ENCODE data around the gene VPS36. TPM values are rescaled to one million over a fixed set of nuclear protein-coding genes. Genes with fewer than 3 reads are reported as not detected.
"Not testable (repeated sequence)": the region's sequence is repeated elsewhere in the genome, so short reads cannot be mapped to it uniquely, and the experiment has no call there.

The VPS36 gene, protein sequence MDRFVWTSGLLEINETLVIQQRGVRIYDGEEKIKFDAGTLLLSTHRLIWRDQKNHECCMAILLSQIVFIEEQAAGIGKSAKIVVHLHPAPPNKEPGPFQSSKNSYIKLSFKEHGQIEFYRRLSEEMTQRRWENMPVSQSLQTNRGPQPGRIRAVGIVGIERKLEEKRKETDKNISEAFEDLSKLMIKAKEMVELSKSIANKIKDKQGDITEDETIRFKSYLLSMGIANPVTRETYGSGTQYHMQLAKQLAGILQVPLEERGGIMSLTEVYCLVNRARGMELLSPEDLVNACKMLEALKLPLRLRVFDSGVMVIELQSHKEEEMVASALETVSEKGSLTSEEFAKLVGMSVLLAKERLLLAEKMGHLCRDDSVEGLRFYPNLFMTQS
- total RNA-seq, result 10 to 100 TPM; 35.3 to 44.6 TPM

DNA sequence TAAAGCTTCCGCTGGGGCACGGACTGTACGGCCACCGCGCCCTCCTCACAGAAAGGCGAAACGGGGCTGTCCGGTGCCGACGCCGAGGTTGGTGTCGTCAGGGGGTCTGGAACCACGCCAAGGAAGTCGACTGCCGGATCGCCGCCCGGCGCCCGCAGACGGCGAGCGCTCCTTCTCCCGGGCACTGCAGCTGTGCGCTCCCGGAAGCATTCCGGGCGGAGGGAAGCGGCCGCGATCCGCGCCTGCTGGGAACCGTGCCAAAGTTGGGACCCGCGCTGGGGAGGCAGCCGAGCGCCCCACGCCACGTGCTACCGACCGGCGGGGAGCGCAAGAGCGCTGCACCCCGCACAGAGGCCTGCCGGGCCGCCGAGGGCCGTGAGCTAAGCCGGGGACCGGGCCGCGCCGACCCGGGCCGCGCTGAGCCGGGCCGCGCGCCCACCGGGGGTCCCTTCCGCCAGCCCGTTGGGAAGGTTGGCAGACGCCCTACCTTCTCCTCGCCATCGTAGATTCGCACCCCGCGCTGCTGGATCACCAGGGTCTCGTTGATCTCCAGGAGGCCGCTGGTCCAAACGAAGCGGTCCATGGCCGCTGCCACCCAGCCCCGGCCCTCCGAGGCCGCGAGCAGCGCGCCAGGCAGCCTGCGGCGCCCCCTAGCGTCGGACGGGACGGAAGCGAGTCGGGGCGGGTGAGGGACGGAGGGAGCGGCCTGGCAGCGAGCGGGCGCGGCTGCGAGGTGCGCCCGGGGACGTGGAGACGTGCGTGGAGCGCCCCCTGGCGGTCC, at the start of gene VPS36:
Gene VPS36, minus strand, starts transcription at position 623 of the 781 bp plus-strand sequence. Its CDS starts 40 bp downstream, at position 583.
- DNase-seq, result peak; percentile 96 to 99 (median 96)
- H3K4me3 ChIP-seq, result peak within 1 kb of the TSS; percentile 48 to 80
- ATAC-seq, result peak; percentile 91
- 0% methylated on average over 92 of the region's 105 CpGs; no CpG with 5 or more reads in 1 of the 2 donors for WGBS, 2 donors
- intact Hi-C loops (cut with DNase I), result no loop called here
- peak within 1 kb of the TSS; percentile 92 to 97 (median 96) for H3K27ac ChIP-seq
- H3K36me3 ChIP-seq (replicated peaks in 1 of 2; ENCODE audit: insufficient read depth in 1 of 2, low read depth in 2 of 2), result no peaks in the 10 kb centered on the region
- no peaks in the 10 kb centered on the region for H3K27me3 ChIP-seq
- peaks cover 36% of the 10 kb centered on the region for H3K4me1 ChIP-seq
- TF ChIP-seq, protein P1, sequence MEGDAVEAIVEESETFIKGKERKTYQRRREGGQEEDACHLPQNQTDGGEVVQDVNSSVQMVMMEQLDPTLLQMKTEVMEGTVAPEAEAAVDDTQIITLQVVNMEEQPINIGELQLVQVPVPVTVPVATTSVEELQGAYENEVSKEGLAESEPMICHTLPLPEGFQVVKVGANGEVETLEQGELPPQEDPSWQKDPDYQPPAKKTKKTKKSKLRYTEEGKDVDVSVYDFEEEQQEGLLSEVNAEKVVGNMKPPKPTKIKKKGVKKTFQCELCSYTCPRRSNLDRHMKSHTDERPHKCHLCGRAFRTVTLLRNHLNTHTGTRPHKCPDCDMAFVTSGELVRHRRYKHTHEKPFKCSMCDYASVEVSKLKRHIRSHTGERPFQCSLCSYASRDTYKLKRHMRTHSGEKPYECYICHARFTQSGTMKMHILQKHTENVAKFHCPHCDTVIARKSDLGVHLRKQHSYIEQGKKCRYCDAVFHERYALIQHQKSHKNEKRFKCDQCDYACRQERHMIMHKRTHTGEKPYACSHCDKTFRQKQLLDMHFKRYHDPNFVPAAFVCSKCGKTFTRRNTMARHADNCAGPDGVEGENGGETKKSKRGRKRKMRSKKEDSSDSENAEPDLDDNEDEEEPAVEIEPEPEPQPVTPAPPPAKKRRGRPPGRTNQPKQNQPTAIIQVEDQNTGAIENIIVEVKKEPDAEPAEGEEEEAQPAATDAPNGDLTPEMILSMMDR (IDR thresholded peaks at IDR 0.05), result peak; percentile 93 to 100 (median 100)
- peak; percentile 91 to 94 (median 91) for TF ChIP-seq POLR2A (IDR thresholded peaks at IDR 0.05)
- H3K9me3 ChIP-seq, result no peaks in the 10 kb centered on the region

DNA sequence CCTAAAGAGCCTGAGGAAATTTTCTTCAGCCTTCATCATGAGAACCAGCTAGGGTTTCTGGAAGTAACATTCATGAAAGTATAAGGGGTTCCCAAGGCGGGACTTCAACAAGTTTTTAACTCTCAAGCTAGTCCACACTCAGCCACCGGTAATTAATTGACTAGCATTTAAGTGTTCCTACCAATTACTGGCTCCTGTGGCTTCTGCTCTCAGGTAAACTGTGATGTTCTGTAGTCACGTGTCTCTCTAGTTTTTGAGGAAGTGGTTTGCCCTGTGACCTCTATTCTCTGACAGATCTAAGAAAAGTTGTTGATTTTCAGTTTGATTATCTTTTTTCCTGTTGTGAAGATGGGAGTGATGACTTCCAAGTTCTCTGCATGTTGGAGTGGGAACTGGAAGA, 47.5 kb upstream of the VPS36 start:
- H3K9me3 ChIP-seq; H3K4me3 ChIP-seq; H3K4me1 ChIP-seq; ATAC-seq; intact Hi-C loops (cut with DNase I); H3K36me3 ChIP-seq (replicated peaks in 1 of 2; ENCODE audit: insufficient read depth in 1 of 2, low read depth in 2 of 2); H3K27me3 ChIP-seq; H3K27ac ChIP-seq; DNase-seq: not testable (repeated sequence)
- WGBS, 2 donors, result 73 to 92% methylated on average over 2 to 3 of the region's 3 CpGs

DNA sequence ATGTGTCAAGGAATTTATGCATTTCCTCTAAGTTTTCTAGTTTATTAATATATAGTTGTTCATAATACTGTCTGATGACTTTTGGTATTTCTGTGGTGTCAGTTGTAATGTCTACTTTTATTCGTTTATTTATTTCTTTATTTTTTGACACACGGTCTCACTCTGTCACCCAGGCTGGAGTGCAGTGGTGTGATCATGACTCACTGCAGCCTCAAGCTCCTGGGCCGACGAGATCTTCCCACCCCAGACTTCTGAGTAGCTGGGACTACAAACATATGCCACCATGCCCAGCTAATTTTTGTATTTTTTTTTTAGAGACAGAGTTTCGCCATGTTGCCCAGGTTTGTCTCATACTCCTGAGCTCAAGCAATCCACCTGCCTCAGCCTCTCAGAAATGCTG, 43.8 kb upstream of the VPS36 start:
- H3K27me3 ChIP-seq; ATAC-seq; H3K4me3 ChIP-seq; H3K9me3 ChIP-seq; DNase-seq; intact Hi-C loops (cut with DNase I); H3K36me3 ChIP-seq (replicated peaks in 1 of 2; ENCODE audit: insufficient read depth in 1 of 2, low read depth in 2 of 2); H3K4me1 ChIP-seq; H3K27ac ChIP-seq: not testable (repeated sequence)
- 72 to 82% methylated on average over 4 to 5 of the region's 5 CpGs for WGBS, 2 donors

DNA sequence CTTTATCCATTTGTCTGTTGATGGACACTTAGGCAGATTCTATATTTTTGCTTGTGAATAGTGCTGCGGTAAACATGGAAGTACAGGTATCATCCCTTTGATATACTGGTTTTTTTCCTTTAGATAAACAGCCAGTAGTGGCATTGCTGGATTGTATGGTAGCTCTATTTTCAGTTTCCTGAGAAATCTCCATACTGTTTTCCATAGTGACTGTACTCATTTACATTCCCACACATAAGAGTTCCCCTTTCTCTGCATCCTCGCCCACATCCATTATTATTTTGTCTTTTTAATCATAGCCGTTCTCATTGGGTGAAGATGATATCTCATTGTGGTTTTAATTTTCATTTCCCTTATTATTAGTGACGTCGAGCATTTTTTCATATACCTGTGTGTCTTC, 40.6 kb upstream of the VPS36 start:
- ATAC-seq; H3K27me3 ChIP-seq; intact Hi-C loops (cut with DNase I); H3K27ac ChIP-seq; H3K4me3 ChIP-seq; H3K4me1 ChIP-seq; H3K36me3 ChIP-seq (replicated peaks in 1 of 2; ENCODE audit: insufficient read depth in 1 of 2, low read depth in 2 of 2); DNase-seq; H3K9me3 ChIP-seq: not testable (repeated sequence)
- WGBS, 2 donors, result 63 to 82% methylated on average over 3 to 4 of the region's 5 CpGs

DNA sequence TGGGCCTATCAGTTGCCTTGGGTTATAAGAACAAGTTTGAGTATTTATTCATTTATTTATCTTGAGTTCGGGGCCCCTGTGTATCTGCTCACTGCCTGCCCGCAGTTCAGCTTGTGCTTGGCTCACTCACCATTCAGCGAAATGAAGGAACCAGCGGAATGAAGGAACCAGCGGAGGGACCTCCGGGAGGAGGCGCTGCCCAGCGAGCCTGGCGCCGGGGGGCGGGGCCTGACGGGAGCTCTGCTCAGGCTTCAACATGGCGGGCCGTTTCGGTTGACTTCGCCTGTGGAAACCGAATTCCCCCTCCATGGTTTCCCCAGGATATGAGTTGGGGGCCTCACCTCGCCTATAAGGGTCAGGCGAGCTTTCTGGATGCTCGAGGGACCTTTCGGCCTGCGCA, 38.3 kb upstream of the VPS36 start:
- H3K4me3 ChIP-seq; H3K9me3 ChIP-seq; ATAC-seq; H3K27ac ChIP-seq; H3K27me3 ChIP-seq; H3K4me1 ChIP-seq; H3K36me3 ChIP-seq (replicated peaks in 1 of 2; ENCODE audit: insufficient read depth in 1 of 2, low read depth in 2 of 2); intact Hi-C loops (cut with DNase I); DNase-seq: not testable (repeated sequence)
- WGBS, 2 donors, result no CpG with 5 or more reads among the region's 22 CpGs

DNA sequence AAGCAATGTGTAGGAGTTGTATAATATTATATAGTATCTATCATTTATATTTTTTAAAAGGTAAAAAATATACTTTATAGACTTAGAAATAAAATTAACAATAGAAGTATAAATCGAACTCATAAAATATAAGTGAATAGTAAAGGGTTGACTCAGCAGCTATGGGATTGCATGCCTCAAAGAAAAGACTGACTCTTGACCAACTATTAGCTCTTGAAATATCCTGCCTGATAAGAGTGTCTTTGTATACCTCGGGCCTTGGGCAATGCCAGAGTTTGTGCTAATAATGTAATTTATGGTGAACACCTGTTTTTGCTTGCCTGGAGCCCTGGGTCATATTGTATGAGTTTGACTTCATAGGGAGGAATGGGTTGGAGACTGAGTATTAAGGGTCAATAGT, 36.6 kb upstream of the VPS36 start:
- H3K27me3 ChIP-seq; H3K4me3 ChIP-seq; intact Hi-C loops (cut with DNase I); H3K36me3 ChIP-seq (replicated peaks in 1 of 2; ENCODE audit: insufficient read depth in 1 of 2, low read depth in 2 of 2); H3K27ac ChIP-seq; DNase-seq; ATAC-seq; H3K4me1 ChIP-seq; H3K9me3 ChIP-seq: not testable (repeated sequence)
- 39 to 44% methylated on average over 2 of the region's 2 CpGs for WGBS, 2 donors

DNA sequence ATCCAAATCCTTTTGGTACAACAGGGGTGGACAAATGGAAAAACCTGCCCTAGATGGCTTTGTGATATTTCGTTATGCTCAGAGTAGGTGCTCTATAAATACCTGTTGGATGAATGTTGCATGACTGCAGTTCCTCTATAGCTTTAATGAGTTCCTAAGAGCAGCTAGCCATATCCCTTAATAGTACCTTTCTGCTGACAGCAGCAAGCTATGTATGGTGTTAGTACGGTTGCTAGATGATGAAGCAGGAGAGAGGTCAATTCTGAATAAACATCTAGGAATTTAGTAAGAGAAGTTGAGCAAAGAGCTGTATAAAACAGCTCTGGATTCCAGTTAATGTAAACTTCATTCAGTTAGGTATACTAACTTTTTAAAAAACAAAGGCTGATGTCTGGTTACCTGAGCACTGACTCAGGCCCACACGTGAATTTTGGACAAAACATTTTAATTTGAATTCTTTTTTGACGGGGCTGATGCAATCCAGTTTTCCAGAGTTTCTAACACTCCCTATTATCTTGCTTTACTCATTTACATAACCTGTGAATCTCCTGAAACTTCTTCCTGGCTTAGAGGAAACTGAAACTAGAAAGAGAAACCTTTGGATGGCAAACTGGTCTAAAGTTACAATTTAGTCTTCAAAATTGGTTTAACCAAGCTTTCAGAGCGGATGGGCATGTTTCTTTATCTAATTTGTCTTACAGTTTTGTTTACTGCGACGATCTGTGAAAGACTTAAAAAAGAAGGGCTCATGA, 30.4 kb upstream of the VPS36 start:
- H3K27ac ChIP-seq; H3K36me3 ChIP-seq (replicated peaks in 1 of 2; ENCODE audit: insufficient read depth in 1 of 2, low read depth in 2 of 2); H3K4me3 ChIP-seq; ATAC-seq; intact Hi-C loops (cut with DNase I); DNase-seq; H3K9me3 ChIP-seq; H3K4me1 ChIP-seq; H3K27me3 ChIP-seq: not testable (repeated sequence)
- WGBS, 2 donors, result 79 to 80% methylated on average over 6 of the region's 7 CpGs

DNA sequence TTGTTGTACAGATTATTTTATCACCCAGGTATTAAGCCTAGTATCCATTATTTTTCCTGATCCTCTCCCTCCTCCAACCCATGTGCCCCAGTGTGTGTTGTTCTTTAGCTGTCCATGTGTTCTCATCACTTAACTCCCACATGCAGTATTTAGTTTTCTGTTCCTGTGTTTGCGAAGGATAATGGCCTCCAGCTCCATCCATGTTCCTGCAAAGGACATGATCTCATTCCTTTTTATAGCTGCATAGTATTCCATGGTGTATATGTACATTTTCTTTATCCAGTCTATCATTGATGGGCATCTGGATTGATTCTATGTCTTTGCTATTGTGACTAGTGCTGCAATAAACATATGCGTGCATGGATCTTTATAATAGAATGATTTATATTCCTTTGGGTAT, 18.1 kb upstream of the VPS36 start:
- H3K9me3 ChIP-seq; ATAC-seq; H3K4me3 ChIP-seq; H3K27me3 ChIP-seq; DNase-seq; H3K4me1 ChIP-seq; H3K36me3 ChIP-seq (replicated peaks in 1 of 2; ENCODE audit: insufficient read depth in 1 of 2, low read depth in 2 of 2); intact Hi-C loops (cut with DNase I); H3K27ac ChIP-seq: not testable (repeated sequence)
- WGBS, 2 donors, result 96 to 98% methylated on average over 2 of the region's 2 CpGs
